Esophagus squamous epithelium (tissue), 4 donors: Measurements from ENCODE around the gene ZNF624.

ENCODE experiments used
- POLR2A ChIP-seq, 4 donors: fragments of 450-650 bp; IDR thresholded peaks; one replicate each; pipeline ENCODE4 v1.6.1; 2017; ENCODE audit warnings: antibody characterized with exemption in 4 of 4, mild to moderate bottlenecking in 4 of 4, moderate library complexity in 3 of 4
- TF ChIP-seq, protein P1 (sequence below), 6 experiments: fragments of 450-650 bp in 4 of 6; fragments of 200-600 bp in 2 of 6; sonication (generic) in 2 of 6; IDR thresholded peaks; one replicate each; pipeline ENCODE4 v1.5.1; 2016 to 2019; ENCODE audit warnings: antibody characterized with exemption in 6 of 6, mild to moderate bottlenecking in 4 of 6, moderate library complexity in 4 of 6

DNA sequence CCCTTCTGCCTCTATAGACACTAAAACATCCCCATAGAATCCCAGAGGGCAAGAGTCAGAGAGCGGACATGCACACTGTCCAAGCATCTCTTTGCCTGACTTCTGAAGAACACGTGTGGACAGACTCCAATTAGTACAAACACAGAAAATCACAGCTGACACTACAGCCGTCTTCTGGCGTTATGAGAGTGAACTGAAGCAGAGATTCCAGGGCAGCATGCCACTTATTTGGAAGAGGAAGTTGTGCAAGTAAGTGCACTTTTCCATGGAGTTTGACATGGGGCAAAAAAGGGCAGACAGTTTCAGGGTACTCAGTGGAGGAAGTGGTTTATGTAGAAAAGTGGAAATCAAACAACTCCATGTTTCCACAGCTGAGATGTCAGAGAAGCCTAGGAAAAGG is 67.9 kb downstream of the ZNF624 start:
- TF ChIP-seq, protein P1, sequence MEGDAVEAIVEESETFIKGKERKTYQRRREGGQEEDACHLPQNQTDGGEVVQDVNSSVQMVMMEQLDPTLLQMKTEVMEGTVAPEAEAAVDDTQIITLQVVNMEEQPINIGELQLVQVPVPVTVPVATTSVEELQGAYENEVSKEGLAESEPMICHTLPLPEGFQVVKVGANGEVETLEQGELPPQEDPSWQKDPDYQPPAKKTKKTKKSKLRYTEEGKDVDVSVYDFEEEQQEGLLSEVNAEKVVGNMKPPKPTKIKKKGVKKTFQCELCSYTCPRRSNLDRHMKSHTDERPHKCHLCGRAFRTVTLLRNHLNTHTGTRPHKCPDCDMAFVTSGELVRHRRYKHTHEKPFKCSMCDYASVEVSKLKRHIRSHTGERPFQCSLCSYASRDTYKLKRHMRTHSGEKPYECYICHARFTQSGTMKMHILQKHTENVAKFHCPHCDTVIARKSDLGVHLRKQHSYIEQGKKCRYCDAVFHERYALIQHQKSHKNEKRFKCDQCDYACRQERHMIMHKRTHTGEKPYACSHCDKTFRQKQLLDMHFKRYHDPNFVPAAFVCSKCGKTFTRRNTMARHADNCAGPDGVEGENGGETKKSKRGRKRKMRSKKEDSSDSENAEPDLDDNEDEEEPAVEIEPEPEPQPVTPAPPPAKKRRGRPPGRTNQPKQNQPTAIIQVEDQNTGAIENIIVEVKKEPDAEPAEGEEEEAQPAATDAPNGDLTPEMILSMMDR (IDR thresholded peaks at IDR 0.05): no peak
- no peak for TF ChIP-seq POLR2A (IDR thresholded peaks at IDR 0.05)
